Measurements from ENCODE around the gene PPFIA3.

DNA sequence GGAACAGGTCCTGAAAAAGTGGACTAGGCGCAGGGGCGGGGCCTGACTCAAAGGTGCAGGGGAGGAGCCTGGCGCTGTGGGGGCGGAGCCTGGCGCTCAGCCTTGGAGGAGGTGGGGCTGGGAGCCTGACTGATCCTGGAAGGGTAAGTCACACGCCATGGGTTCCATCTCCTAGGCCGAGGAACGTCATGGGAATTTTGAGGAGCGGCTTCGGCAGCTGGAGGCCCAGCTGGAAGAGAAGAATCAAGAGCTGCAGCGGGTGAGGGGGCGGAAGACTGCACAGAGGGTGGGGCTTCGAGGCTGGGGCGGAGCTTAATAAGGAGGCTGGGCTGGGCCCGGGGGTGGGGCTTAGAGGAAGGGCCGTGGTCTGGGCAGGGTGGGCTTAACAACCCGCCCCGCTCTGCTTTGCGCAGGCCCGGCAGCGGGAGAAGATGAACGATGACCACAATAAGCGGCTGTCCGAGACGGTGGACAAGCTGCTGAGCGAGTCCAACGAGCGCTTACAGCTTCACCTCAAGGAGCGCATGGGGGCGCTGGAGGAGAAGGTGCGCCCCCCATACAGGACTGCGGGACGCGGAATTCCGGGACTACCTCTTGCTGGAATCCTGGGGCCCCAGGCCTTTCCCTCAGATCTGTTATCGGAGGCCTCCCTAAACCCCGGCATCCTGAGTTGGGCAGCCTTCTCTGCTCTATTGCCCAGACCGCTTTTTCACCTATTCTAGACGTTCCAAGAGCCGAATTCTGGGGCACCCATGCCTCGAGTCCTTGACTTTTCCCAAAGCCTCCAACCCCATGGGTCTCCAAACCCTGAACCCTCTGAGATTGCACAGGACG is 14.5 kb downstream of the PPFIA3 start:
- TF ChIP-seq GATA3 (IDR thresholded peaks at IDR 0.05; ENCODE audit: low read depth, low read length), result no peak
- TF ChIP-seq GATA2 (IDR thresholded peaks at IDR 0.05; ENCODE audit: low read depth, low read length), result no peak

All from SH-SY5Y (cell line).